Kidney (tissue), 14 donors: ENCODE results near the gene TRIM72. TPM values are rescaled to one million over a fixed set of nuclear protein-coding genes. Genes with fewer than 3 reads are reported as not detected.

Experiments used
- DNase-seq, 5 donors: peaks; one replicate each; pipeline ENCODE4 v3.0.0-alpha.2; 2013 to 2020
- FAIRE-seq: peaks from 2 replicates; lab custom pipeline; 2012; peaks lifted over from hg19 to GRCh38; lab: Jason Lieb, UNC
- H3K27ac ChIP-seq, 2 donors: one replicate each; pipeline ENCODE4 v1.7.0; 2013; ENCODE audit warnings: low read depth in 2 of 2, low read length in 2 of 2, inconsistent platforms in 1 of 2
- H3K27me3 ChIP-seq: one replicate; pipeline ENCODE4 v1.7.1; 2013; ENCODE audit warnings: low read length, inconsistent platforms; ENCODE audit not compliant: control insufficient read depth, insufficient read depth
- H3K36me3 ChIP-seq, 3 donors: one replicate each; pipeline versions ENCODE4 v1.7.0 to v1.7.1; 2013; ENCODE audit warnings: low read length in 3 of 3, control low read depth in 1 of 3, inconsistent platforms in 1 of 3; ENCODE audit not compliant: insufficient read depth in 3 of 3, control insufficient read depth in 2 of 3
- H3K4me1 ChIP-seq, 3 donors: one replicate each; pipeline versions ENCODE4 v1.7.0 to v1.7.1; 2013; ENCODE audit warnings: low read length in 3 of 3, inconsistent platforms in 1 of 3, low read depth in 1 of 3; ENCODE audit not compliant: control insufficient read depth in 2 of 3, insufficient read depth in 2 of 3
- H3K4me3 ChIP-seq, 3 donors: one replicate each; pipeline versions ENCODE4 v1.7.0 to v1.8.1; 2013; ENCODE audit warnings: low read length in 3 of 3, control low read depth in 1 of 3, inconsistent platforms in 1 of 3
- H3K9ac ChIP-seq, 3 donors: one replicate each; pipeline versions ENCODE4 v1.7.0 to v1.7.1; 2013; ENCODE audit warnings: low read length in 3 of 3, control low read depth in 1 of 3, inconsistent platforms in 1 of 3
- H3K9me3 ChIP-seq, 3 donors: one replicate each; pipeline versions ENCODE4 v1.7.0 to v1.7.1; 2013; ENCODE audit warnings: low read length in 3 of 3, control low read depth in 1 of 3, inconsistent platforms in 1 of 3; ENCODE audit not compliant: control insufficient read depth in 2 of 3, insufficient read depth in 1 of 3
- intact Hi-C: fragments of 100-400 bp; cut with DNase I; formaldehyde crosslinking; loops from one replicate; pipeline ENCODE4 v1.11.1; 2022
- polyA plus RNA-seq: library from polyadenylated mRNA; stranded (reverse); fragments of 350-450 nt; fragmentation: Illumina TruSeq; extraction: RNeasy Lipid Tissue Mini Kit (QIAGEN cat#74804); gene quantifications from one replicate; pipeline ENCODE4 v1.2.3, GENCODE V29; 2014; ENCODE audit warnings: low read depth, low replicate concordance; ENCODE audit not compliant: insufficient read depth
- total RNA-seq: library from RNA; stranded (reverse); fragmentation: NEBNext Ultra II Directional; extraction: Animal tissue kit (Norgen Biotek cat#: 25700); gene quantifications from one replicate; pipeline ENCODE4 v1.2.1, GENCODE V29; 2021
- TF ChIP-seq, protein P1 (sequence below): IDR thresholded peaks from 3 replicates; pipeline ENCODE4 v1.5.1; 2012; ENCODE audit warnings: mild to moderate bottlenecking, moderate library complexity, borderline replicate concordance; ENCODE audit not compliant: insufficient read depth; ENCODE audit errors: extremely low read depth
- donor health status: control.
- donor health status: control.
- donor health status: control.
- donor health status: control.
- donor health status: control.
- donor health status: DM: yes; HTN: yes; CAD: no.
- donor health status: Normal renal cell carcinoma (clear cell type).

The TRIM72 gene
- total and polyA plus RNA-seq, 2 donors from 2014 or later = 0.06 to 0.11 TPM

DNA sequence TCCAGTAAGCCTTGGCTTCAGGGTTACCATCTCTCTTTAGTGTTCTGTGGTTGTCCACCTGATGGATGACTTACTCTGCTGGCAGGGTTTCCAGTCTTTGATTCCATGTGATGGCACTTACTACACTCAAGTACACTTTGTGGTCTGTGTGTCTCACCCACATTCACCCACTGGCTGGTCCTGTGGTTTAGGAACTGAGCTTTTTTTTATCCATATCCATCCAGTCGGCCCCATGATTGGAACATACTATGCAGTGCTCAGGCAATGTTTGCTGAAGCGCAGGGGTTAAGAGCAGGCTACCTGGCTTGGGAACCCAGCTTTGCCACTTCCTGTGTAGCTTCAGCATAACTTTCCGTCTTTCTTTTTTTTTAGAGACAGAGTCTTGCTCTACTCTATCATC, 36.8 kb upstream of the TRIM72 start:
- no peak overlapping the region for H3K4me3 ChIP-seq
- no peaks in the 10 kb centered on the region for H3K27me3 ChIP-seq
- FAIRE-seq = no peak
- no peak for DNase-seq
- H3K27ac ChIP-seq = no peak overlapping the region
- H3K4me1 ChIP-seq = peaks cover 3 to 13% (median 9%) of the 10 kb centered on the region in 3 donors
- intact Hi-C loops = no loop called here
- no peak overlapping the region for H3K9ac ChIP-seq
- TF ChIP-seq, protein P1, sequence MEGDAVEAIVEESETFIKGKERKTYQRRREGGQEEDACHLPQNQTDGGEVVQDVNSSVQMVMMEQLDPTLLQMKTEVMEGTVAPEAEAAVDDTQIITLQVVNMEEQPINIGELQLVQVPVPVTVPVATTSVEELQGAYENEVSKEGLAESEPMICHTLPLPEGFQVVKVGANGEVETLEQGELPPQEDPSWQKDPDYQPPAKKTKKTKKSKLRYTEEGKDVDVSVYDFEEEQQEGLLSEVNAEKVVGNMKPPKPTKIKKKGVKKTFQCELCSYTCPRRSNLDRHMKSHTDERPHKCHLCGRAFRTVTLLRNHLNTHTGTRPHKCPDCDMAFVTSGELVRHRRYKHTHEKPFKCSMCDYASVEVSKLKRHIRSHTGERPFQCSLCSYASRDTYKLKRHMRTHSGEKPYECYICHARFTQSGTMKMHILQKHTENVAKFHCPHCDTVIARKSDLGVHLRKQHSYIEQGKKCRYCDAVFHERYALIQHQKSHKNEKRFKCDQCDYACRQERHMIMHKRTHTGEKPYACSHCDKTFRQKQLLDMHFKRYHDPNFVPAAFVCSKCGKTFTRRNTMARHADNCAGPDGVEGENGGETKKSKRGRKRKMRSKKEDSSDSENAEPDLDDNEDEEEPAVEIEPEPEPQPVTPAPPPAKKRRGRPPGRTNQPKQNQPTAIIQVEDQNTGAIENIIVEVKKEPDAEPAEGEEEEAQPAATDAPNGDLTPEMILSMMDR = no peak
- no peaks in the 10 kb centered on the region for H3K9me3 ChIP-seq
- H3K36me3 ChIP-seq = peaks cover 0 to under 1% (median 0%) of the 10 kb centered on the region in 3 donors

DNA sequence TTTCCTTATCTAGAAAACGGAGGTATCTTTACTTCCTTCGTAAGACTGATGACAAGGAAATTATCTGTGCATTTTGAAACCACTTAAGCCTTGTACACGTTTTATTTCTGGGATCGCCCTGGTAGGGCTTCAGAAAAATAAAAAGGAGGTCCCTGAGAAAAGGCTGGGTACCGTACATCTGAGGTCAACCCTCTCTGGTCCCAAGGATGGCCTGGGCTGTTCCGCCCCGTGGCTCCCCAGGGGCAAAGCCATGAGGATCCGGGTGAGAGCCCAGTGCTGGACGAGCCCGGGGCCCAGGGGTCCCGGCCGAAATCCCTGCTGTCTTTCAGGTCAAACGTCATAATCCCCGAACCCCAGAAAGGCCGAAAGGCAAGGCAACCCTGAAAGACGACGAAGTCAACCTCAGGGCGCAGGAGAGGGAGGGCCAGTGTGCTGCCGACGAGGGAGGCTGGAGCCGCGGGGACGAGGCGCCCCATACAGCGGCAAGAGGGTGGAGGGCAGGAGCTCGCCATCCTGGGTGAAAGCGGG, 34.6 kb upstream of the TRIM72 start:
- TF ChIP-seq, protein P1 = no peak
- intact Hi-C loops = no loop called here
- no peaks in the 10 kb centered on the region for H3K27me3 ChIP-seq
- DNase-seq = no peak
- H3K9ac ChIP-seq = peak overlapping the region; percentile 67 to 93 (median 77)
- FAIRE-seq = no peak
- H3K4me1 ChIP-seq = peaks cover 3 to 19% (median 15%) of the 10 kb centered on the region in 3 donors
- no peaks in the 10 kb centered on the region for H3K9me3 ChIP-seq
- H3K4me3 ChIP-seq = peak overlapping the region; percentile 70 to 89 (median 83)
- H3K27ac ChIP-seq = peak overlapping the region; percentile 96 to 99
- peaks cover 3 to 22% (median 14%) of the 10 kb centered on the region in 3 donors for H3K36me3 ChIP-seq

DNA sequence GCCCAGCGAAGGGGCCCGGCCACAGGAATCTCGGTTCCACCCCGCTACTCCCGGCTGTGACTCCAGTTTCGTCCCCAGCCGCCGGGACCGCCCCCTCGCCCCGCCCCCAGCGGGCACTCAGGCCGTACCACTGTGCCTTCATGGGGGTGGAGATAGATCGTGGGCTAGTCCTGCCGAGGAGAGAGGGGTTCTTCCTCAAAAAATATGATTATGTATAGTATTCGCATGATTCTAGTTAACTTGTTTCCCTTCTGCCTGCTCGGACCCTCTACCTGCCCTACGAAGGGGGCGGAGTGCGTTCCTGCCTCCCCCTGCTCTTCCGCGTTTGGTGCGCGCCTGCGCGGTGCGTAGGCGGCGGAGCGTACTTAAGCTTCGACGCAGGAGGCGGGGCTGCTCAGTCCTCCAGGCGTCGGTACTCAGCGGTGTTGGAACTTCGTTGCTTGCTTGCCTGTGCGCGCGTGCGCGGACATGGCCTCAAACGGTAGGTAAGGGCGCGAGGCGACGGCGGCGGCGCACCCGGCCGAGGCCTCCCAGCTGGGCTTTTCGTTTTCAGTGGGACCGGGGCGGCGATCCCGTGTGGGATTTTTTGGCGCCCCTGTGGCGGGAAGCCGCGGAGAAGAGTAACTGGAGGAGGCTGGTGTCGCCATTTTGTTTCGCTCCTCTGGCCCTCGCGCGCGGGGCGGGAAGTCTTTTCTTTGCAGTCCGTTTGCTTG, 34.0 kb upstream of the TRIM72 start, which contains the start of gene FUS:
TSS of gene FUS (plus strand) at position 393 of the 713 bp plus-strand sequence. CDS start at position 469, 76 bp downstream.
- Histone ChIP-seq H3K4me1 (peaks cover 3 to 19% (median 15%) of the 10 kb centered on the region in 3 donors), H3K27me3 (no peaks in the 10 kb centered on the region), H3K9ac (peak within 1 kb of the TSS; percentile 74 to 93 (median 77)), H3K4me3 (peak within 1 kb of the TSS; percentile 80 to 89 (median 83)), H3K9me3 (no peaks in the 10 kb centered on the region), H3K27ac (peak within 1 kb of the TSS; percentile 96 to 99), H3K36me3 (peaks cover 3 to 22% (median 14%) of the 10 kb centered on the region in 3 donors)
- TF ChIP-seq, protein P1 = peak; percentile 1
- intact Hi-C loops = no loop called here
- DNase-seq = peak; percentile 92 to 98 (median 97)
- no peak for FAIRE-seq
